Tibial artery (tissue), 4 donors: ENCODE data around the gene MYO1C.

Source experiments
- DNase-seq, 2 donors: peaks; one replicate each; pipeline ENCODE4 v3.0.0-alpha.2; 2019
- H3K27ac ChIP-seq, 2 donors: fragments of 200-600 bp; sonication (generic) in 1 of 2; 1 replicate in 1 of 2; 2 replicates in 1 of 2; pipeline ENCODE4 v1.5.1; 2018 to 2019; ENCODE audit warnings: mild to moderate bottlenecking in 1 of 2
- H3K27me3 ChIP-seq, 2 donors: fragments of 200-600 bp; sonication (generic) in 1 of 2; one replicate each; pipeline versions ENCODE4 v1.5.1 to v1.6.0; 2016 to 2019
- H3K36me3 ChIP-seq, 3 donors: fragments of 200-600 bp; sonication (generic) in 2 of 3; one replicate each; pipeline ENCODE4 v1.5.1; 2016 to 2019; ENCODE audit warnings: mild to moderate bottlenecking in 2 of 3
- H3K4me1 ChIP-seq, 4 donors: fragments of 200-600 bp; sonication (generic) in 2 of 4; 1 replicate in 3 of 4; 2 replicates in 1 of 4; pipeline ENCODE4 v1.5.1; 2016 to 2019
- H3K4me3 ChIP-seq, 2 donors: fragments of 200-600 bp; sonication (generic) in 1 of 2; 1 replicate in 1 of 2; 2 replicates in 1 of 2; pipeline ENCODE4 v1.5.1; 2018 to 2019; ENCODE audit warnings: mild to moderate bottlenecking in 2 of 2
- H3K9me3 ChIP-seq, 3 donors: fragments of 200-600 bp; sonication (generic) in 1 of 3; one replicate each; pipeline ENCODE4 v1.5.1; 2016 to 2019
- intact Hi-C: fragments of 100-400 bp; cut with DNase I; formaldehyde crosslinking; loops from one replicate; pipeline ENCODE4 v1.15.0; 2023; ENCODE audit warnings: low total_unique reads
- TF ChIP-seq, protein P1 (sequence below), 2 experiments: fragments of 200-600 bp in 1 of 2; fragments of 450-650 bp in 1 of 2; IDR thresholded peaks; one replicate each; pipeline ENCODE4 v1.5.1; 2017 to 2019; ENCODE audit warnings: antibody characterized with exemption in 2 of 2, mild to moderate bottlenecking in 1 of 2, moderate library complexity in 1 of 2

MYO1C gene

GRCh38 chr17:1480747-1481465 is 11.6 kb downstream of the MYO1C start:
- DNase-seq: no peak
- Histone ChIP-seq H3K9me3 (no peaks in the 10 kb centered on the region), H3K36me3 (peaks cover 42 to 82% (median 71%) of the 10 kb centered on the region in 3 donors), H3K4me3 (no peak overlapping the region), H3K27ac (peak overlapping the region; percentile 33 to 99), H3K4me1 (peaks cover 0 to 62% (median 28%) of the 10 kb centered on the region in 4 donors), H3K27me3 (no peaks in the 10 kb centered on the region)
- TF ChIP-seq, protein P1, sequence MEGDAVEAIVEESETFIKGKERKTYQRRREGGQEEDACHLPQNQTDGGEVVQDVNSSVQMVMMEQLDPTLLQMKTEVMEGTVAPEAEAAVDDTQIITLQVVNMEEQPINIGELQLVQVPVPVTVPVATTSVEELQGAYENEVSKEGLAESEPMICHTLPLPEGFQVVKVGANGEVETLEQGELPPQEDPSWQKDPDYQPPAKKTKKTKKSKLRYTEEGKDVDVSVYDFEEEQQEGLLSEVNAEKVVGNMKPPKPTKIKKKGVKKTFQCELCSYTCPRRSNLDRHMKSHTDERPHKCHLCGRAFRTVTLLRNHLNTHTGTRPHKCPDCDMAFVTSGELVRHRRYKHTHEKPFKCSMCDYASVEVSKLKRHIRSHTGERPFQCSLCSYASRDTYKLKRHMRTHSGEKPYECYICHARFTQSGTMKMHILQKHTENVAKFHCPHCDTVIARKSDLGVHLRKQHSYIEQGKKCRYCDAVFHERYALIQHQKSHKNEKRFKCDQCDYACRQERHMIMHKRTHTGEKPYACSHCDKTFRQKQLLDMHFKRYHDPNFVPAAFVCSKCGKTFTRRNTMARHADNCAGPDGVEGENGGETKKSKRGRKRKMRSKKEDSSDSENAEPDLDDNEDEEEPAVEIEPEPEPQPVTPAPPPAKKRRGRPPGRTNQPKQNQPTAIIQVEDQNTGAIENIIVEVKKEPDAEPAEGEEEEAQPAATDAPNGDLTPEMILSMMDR (IDR thresholded peaks at IDR 0.05): no peak
- intact Hi-C loops: no loop called here

DNA sequence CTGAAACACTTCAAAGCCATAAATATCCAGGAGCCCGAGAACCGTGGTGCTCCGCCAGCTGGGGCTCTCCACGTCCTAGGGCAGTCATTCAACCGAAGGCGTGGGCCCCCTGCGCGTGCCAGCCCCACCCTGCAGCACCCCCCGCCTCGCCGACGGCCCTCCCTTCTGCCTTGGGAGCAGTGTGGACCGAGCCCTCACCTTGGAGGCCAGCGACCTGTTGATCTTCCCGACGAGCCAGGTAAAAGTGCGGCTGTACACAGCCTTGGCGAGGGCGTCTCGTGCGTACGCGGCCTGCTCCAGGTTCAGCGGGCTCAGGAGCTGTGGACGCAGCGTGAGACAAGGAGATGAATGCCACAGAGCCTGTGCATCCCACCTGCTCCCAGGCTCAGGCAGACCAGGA is 14.1 kb downstream of the MYO1C start:
- intact Hi-C loops: no loop called here
- peak overlapping the region in 1 of 2 donors; percentile 65 for H3K27ac ChIP-seq
- H3K4me3 ChIP-seq: no peak overlapping the region
- H3K9me3 ChIP-seq: no peaks in the 10 kb centered on the region
- TF ChIP-seq, protein P1 (IDR thresholded peaks at IDR 0.05): no peak
- DNase-seq: no peak
- H3K4me1 ChIP-seq: peaks cover 0 to 60% (median 20%) of the 10 kb centered on the region in 4 donors
- H3K36me3 ChIP-seq: peaks cover 61 to 98% (median 82%) of the 10 kb centered on the region in 3 donors
- no peaks in the 10 kb centered on the region for H3K27me3 ChIP-seq

DNA sequence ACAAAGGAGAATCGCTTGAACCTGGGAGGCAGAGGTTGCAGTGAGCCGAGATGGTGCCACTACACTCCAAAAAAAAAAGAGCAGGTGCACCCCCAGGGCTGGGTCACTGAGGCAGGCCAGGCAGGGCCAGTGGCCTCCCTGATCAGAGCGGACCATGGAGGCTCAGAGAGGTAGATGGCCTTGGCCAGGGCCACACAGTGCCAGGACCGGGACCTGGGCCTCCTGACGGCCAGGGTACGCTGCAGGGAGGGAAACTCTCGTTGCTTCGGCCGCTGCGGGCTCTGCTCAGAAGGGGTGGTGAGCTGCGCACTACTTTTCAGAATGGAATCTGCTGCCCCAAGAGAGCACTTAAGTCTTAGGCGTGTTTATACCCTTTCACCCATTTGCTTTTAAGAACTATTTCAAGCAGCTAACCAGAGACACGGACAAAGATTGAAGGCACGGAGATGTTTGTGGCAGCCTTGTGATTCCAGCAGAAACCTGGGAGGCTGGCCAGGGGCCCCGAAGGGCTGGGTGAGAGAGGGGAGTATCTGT is 17.1 kb downstream of the MYO1C start:
- intact Hi-C loops: no loop called here
- H3K36me3 ChIP-seq: peaks cover 73 to 99% (median 86%) of the 10 kb centered on the region in 3 donors
- H3K27ac ChIP-seq: peak overlapping the region; percentile 45 to 65
- TF ChIP-seq, protein P1 (IDR thresholded peaks at IDR 0.05): no peak
- no peak for DNase-seq
- no peaks in the 10 kb centered on the region for H3K9me3 ChIP-seq
- H3K4me1 ChIP-seq: peaks cover 0 to 32% (median 10%) of the 10 kb centered on the region in 4 donors
- H3K4me3 ChIP-seq: no peak overlapping the region
- H3K27me3 ChIP-seq: no peaks in the 10 kb centered on the region

- H3K4me1 ChIP-seq: peaks cover 0 to 32% (median 10%) of the 10 kb centered on the region in 4 donors
- intact Hi-C loops: no loop called here
- TF ChIP-seq, protein P1 (IDR thresholded peaks at IDR 0.05): no peak
- peak overlapping the region; percentile 45 to 65 for H3K27ac ChIP-seq
- H3K4me3 ChIP-seq: no peak overlapping the region
- no peaks in the 10 kb centered on the region for H3K27me3 ChIP-seq
- peaks cover 74 to 99% (median 87%) of the 10 kb centered on the region in 3 donors for H3K36me3 ChIP-seq
- DNase-seq: no peak
- H3K9me3 ChIP-seq: no peaks in the 10 kb centered on the region
Measured at GRCh38 chr17:1474402-1475189, 17.9 kb downstream of the MYO1C start.

DNA sequence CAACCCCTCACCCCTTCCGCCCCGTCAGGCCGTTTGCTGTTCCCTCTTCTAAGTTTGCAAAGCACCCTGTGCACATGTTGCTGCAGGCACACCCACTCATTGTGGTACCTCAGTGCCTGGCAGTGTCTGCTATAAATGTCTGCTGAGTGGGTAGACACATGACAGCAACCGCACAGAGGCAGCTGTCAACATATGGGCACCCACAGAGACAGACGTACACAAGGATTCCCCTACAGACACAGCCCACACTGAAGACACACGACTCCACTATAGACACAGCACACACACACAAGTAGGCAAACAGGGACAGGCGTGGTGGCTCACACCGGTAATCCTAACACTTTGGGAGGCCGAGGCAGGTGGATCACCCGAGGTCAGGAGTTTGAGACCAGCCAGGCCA is 18.6 kb downstream of the MYO1C start:
- Histone ChIP-seq H3K27ac (no peak overlapping the region), H3K27me3 (no peaks in the 10 kb centered on the region), H3K36me3 (peaks cover 76 to 99% (median 87%) of the 10 kb centered on the region in 3 donors), H3K4me1 (peaks cover 0 to 32% (median 10%) of the 10 kb centered on the region in 4 donors), H3K9me3 (no peaks in the 10 kb centered on the region), H3K4me3 (no peak overlapping the region)
- DNase-seq: no peak
- intact Hi-C loops: no loop called here
- TF ChIP-seq, protein P1 (IDR thresholded peaks at IDR 0.05): no peak
